OCI-LY7 (cell line): Measurements from ENCODE around the gene LRRC40. TPM values are rescaled to one million over a fixed set of nuclear protein-coding genes. Genes with fewer than 3 reads are reported as not detected.

Experiments
- BruUV-seq: library from RNA; stranded (reverse); fragments of 400-500 nt; replicated peaks from 2 replicates; lab custom pipeline; 2021; lab: Mats Ljungman, UMichigan
- CTCF ChIA-PET: fragments of 300-600 bp; sonication (Branson Sonifier 250); formaldehyde crosslinking; loops from one replicate; lab custom pipeline; 2022; ENCODE audit warnings: antibody characterized with exemption; ENCODE audit not compliant: unreplicated experiment; lab: Charles Lee
- POLR2A ChIA-PET: fragments of 300-600 bp; sonication (Branson Sonifier 250); formaldehyde crosslinking; loops from one replicate; lab custom pipeline; 2022; ENCODE audit warnings: antibody characterized with exemption; lab: Charles Lee
- DNase-seq: peaks from one replicate; pipeline ENCODE4 v3.0.0-alpha.2; 2015; ENCODE audit warnings: low spot score
- H2AFZ ChIP-seq: fragments of 200-600 bp; sonication (generic), shearing (Covaris generic); 2 replicates; pipeline ENCODE4 v1.6.1; 2014; ENCODE audit warnings: mild to moderate bottlenecking, antibody characterized with exemption, low read length, moderate library complexity
- H3K27ac ChIP-seq: fragments of 200-600 bp; sonication (generic); 2 replicates; pipeline ENCODE4 v1.5.1; 2014; ENCODE audit warnings: mixed run types, low read depth, mild to moderate bottlenecking, moderate library complexity, low read length, inconsistent platforms; ENCODE audit not compliant: poor library complexity, severe bottlenecking
- H3K36me3 ChIP-seq: fragments of 200-600 bp; sonication (generic); 2 replicates; pipeline ENCODE4 v1.6.1; 2014; ENCODE audit warnings: mild to moderate bottlenecking, antibody characterized with exemption, low read length, moderate library complexity, mixed read lengths; ENCODE audit not compliant: insufficient read depth
- H3K4me1 ChIP-seq: fragments of 200-600 bp; sonication (generic); 2 replicates; pipeline ENCODE4 v1.5.1; 2014; ENCODE audit warnings: mild to moderate bottlenecking, low read length; ENCODE audit not compliant: insufficient read depth, poor library complexity, severe bottlenecking
- H3K4me2 ChIP-seq: fragments of 200-600 bp; sonication (generic); 2 replicates; pipeline ENCODE4 v1.6.1; 2014; ENCODE audit warnings: mild to moderate bottlenecking, low read length
- H3K4me3 ChIP-seq: fragments of 200-600 bp; sonication (generic); 2 replicates; pipeline ENCODE4 v1.5.1; 2014; ENCODE audit warnings: mild to moderate bottlenecking, low read depth, low read length; ENCODE audit not compliant: poor library complexity, severe bottlenecking
- H3K79me2 ChIP-seq: fragments of 200-600 bp; sonication (generic); 2 replicates; pipeline ENCODE4 v1.6.1; 2016; ENCODE audit warnings: low read depth, mild to moderate bottlenecking, low read length, moderate library complexity, mixed read lengths; ENCODE audit not compliant: insufficient read depth
- H3K9me2 ChIP-seq: fragments of 200-600 bp; sonication (generic); 2 replicates; pipeline ENCODE4 v1.6.1; 2016; ENCODE audit warnings: mild to moderate bottlenecking, low read length, mixed read lengths; ENCODE audit not compliant: insufficient read depth
- H3K9me3 ChIP-seq: fragments of 200-600 bp; sonication (generic); 2 replicates; pipeline ENCODE4 v1.6.1; 2014; ENCODE audit warnings: mild to moderate bottlenecking, mixed run types, low read length, mixed read lengths
- H4K20me1 ChIP-seq: fragments of 200-600 bp; sonication (generic); 2 replicates; pipeline ENCODE4 v1.6.1; 2014; ENCODE audit warnings: mild to moderate bottlenecking, antibody characterized with exemption, low read length, moderate library complexity, mixed read lengths; ENCODE audit not compliant: insufficient read depth
- CTCF ChIP-seq: fragments of 200-600 bp; sonication (generic); conservative IDR thresholded peaks from 2 replicates; pipeline ENCODE4 v1.5.1; 2014; ENCODE audit warnings: mild to moderate bottlenecking, antibody characterized with exemption, low read length, moderate library complexity, mixed read lengths
- EZH2phosphoT487 ChIP-seq: fragments of 200-600 bp; sonication (generic); IDR thresholded peaks from 2 replicates; pipeline ENCODE4 v1.6.1; 2018; ENCODE audit warnings: low read depth, borderline replicate concordance, mild to moderate bottlenecking, mixed run types, antibody characterized with exemption, low read length, moderate library complexity, mixed read lengths
- intact Hi-C: fragments of 100-400 bp; cut with micrococcal nuclease; formaldehyde crosslinking; loops from one replicate; pipeline ENCODE4 v1.10.0; 2022; ENCODE audit not compliant: unreplicated experiment
- total RNA-seq, 2 experiments: library from RNA; depleted of rRNA in 1 of 2; stranded (reverse); fragments of >200 nt in 1 of 2; shearing (Covaris generic) in 1 of 2; gene quantifications; 2 replicates each; pipeline ENCODE4 v1.2.3, GENCODE V29; 2014 to 2022

Gene LRRC40
- total RNA-seq, 2 experiments from 2014 or later = 20.3 to 22.0 TPM

GRCh38 chr1:70204600-70204999 lies 779 bp downstream of the LRRC40 start:
- no TSS peak for BruUV-seq
- peak overlapping the region; percentile 81 for H3K27ac ChIP-seq
- ChIA-PET CTCF (no interaction called here), POLR2A (interaction anchor here (0.9 to 8.7 kb wide), 6 partner anchors 9 to 207 kb away, joined by 3 to 92 read pairs (median 6); partner anchors contain the start of genes CTH and SRSF11)
- TF ChIP-seq CTCF (no peak), EZH2phosphoT487 (no peak)
- peaks cover 24% of the 10 kb centered on the region for H3K36me3 ChIP-seq
- peaks cover 52% of the 10 kb centered on the region for H3K4me1 ChIP-seq
- H3K9me2 ChIP-seq = no peaks in the 10 kb centered on the region
- no peaks in the 10 kb centered on the region for H3K9me3 ChIP-seq
- intact Hi-C loops = no loop called here
- peak overlapping the region; percentile 55 for H2AFZ ChIP-seq
- peaks cover 95% of the 10 kb centered on the region for H3K79me2 ChIP-seq
- peak; percentile 16 for DNase-seq
- peak overlapping the region; percentile 76 for H3K4me3 ChIP-seq
- peaks cover 3% of the 10 kb centered on the region; the same call in 1 of the 2 replicates for H4K20me1 ChIP-seq
- peak overlapping the region; percentile 64 for H3K4me2 ChIP-seq

DNA sequence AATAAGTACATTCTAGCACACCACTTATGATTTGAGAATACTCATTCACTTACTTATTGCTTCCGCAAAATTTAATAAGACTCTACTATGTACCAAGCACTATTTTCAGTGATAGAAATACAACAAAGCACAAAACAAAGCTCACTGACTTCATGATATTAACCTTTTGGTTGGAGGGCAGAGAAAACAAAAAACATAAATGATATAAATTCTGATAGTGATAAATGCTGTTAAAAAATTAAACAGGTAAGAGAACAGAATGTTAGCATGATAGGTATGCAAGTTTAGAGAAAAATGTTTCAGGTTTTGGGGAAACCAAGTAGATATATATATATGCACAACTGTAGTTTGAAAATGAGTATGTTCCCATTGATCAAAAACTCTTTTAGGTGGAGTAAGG lies 1.2 kb downstream of the LRRC40 start:
- H3K27ac ChIP-seq = no peak overlapping the region
- peaks cover 52% of the 10 kb centered on the region for H3K4me1 ChIP-seq
- H3K79me2 ChIP-seq = peaks cover 95% of the 10 kb centered on the region
- H2AFZ ChIP-seq = no peak overlapping the region
- H3K9me2 ChIP-seq = no peaks in the 10 kb centered on the region
- TF ChIP-seq CTCF = no peak
- no peak for TF ChIP-seq EZH2phosphoT487
- no peak for DNase-seq
- H3K4me3 ChIP-seq = peak overlapping the region; percentile 76
- peaks cover 23% of the 10 kb centered on the region for H3K36me3 ChIP-seq
- intact Hi-C loops = no loop called here
- CTCF ChIA-PET = no interaction called here
- BruUV-seq = no TSS peak
- peak overlapping the region; percentile 64 for H3K4me2 ChIP-seq
- H3K9me3 ChIP-seq = no peaks in the 10 kb centered on the region
- peaks cover 3% of the 10 kb centered on the region; the same call in 1 of the 2 replicates for H4K20me1 ChIP-seq
- POLR2A ChIA-PET = interaction anchor here (1.0 to 8.7 kb wide), 5 partner anchors 11 to 207 kb away, joined by 3 to 92 read pairs (median 6); partner anchors contain the start of genes CTH and SRSF11

DNA sequence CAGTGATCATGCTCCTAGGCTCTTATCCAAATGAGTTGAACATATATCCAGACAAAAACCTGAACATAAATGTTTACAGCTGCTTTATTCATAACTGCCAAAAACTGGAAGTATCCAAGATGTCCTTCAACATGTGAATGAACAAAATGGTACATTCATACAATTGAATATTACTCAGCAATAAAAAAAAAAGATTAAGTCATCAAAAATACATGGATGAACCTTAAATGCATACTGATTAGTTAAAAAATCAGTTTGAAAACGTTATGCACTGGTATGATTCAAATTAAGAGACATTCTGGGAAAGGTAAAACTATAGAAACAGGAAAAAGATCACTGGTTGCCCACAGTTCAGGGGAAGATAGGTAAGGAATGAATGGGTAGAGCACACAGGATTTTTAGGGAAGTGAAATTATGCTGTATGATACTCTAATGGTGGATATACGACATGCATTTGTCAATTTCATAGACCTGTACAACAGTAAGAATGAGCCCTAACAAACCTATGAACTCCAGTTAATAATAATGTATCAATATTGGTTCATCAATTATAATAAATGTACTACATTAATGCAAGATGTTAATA lies 3.1 kb downstream of the LRRC40 start:
- no peak overlapping the region for H3K27ac ChIP-seq
- intact Hi-C loops = no loop called here
- peak overlapping the region; percentile 64 for H3K4me2 ChIP-seq

More for the DNA sequence above, 3.1 kb downstream of the LRRC40 start:
- Histone ChIP-seq H3K9me3 (no peaks in the 10 kb centered on the region), H3K36me3 (peaks cover 6% of the 10 kb centered on the region; the same call in 1 of the 2 replicates), H4K20me1 (peaks cover 3% of the 10 kb centered on the region; the same call in 1 of the 2 replicates), H3K79me2 (peaks cover 94% of the 10 kb centered on the region), H2AFZ (no peak overlapping the region), H3K4me1 (peaks cover 33% of the 10 kb centered on the region), H3K4me3 (no peak overlapping the region), H3K9me2 (no peaks in the 10 kb centered on the region)
- no peak for TF ChIP-seq CTCF
- no peak for TF ChIP-seq EZH2phosphoT487
- ChIA-PET POLR2A (interaction anchor here (0.8 kb wide), 1 partner anchor 9 kb away, joined by 6 read pairs; no protein-coding TSS in a partner anchor), CTCF (no interaction called here)
- no TSS peak for BruUV-seq
- DNase-seq = no peak
